SK-N-MC (cell line): Measurements from ENCODE around the gene CD69.

Source experiments
- EZH2 ChIP-seq: fragments of 200-600 bp; sonication (generic); IDR thresholded peaks from one replicate; pipeline ENCODE4 v1.6.1; 2017; ENCODE audit warnings: antibody characterized with exemption
- FOXP2 ChIP-seq: optimal IDR thresholded peaks from 2 replicates; pipeline ENCODE3; 2011; ENCODE audit warnings: mild to moderate bottlenecking, moderate library complexity; ENCODE audit not compliant: insufficient read depth; ENCODE audit errors: extremely low read length, control extremely low read depth
- POLR2AphosphoS5 ChIP-seq: IDR thresholded peaks from 2 replicates; pipeline ENCODE4 v1.6.1; 2012; ENCODE audit warnings: mild to moderate bottlenecking, low read depth, low read length, borderline replicate concordance

DNA sequence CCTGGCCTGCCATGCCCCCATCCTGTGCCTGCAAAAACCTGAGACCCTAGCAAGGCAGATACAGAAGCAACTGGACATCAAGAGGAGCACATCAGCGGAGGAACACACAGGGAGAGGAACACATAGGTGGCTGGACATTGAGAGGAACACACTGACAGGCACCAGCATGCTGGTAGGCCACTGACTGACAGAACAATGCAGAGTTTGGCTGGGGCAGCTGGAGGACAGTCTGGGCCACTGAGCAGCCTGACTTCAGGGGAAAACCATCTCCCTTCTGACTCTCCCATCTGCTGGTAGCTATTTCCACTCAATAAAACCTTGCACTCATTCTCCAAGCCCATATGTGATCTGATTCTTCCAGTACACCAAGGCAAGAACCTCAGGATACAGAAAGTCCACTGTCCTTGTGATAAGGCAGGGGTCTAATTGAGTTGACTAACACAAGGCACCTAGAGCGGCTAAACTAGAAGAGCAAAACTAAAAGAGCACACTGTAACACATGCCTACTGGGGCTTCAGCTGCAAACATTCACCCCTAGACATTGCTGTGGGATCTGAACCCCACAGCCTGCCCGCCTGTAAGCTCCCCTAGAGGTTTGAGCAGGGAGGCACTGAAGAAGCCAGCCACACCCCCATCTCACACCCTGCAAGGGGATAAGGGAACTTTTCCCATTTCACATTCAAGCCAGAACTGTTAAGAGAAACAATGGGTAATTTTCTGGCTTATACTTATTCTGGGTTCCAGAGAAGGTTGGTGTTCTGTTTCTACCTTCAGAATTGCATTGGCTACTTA lies 49.9 kb downstream of the CD69 start:
- TF ChIP-seq POLR2AphosphoS5, result no peak
- TF ChIP-seq FOXP2, result no peak
- TF ChIP-seq EZH2, result no peak
